Stimulated activated naive CD8-positive, alpha-beta T cell treated with anti-CD3 and anti-CD28 coated beads, Interleukin-15, Interleukin-2, amounts not matched to agents 100 ng/mL and 50 ng/mL, for 24 hours (primary cell): ENCODE measurements around the gene FCHO1.
A peak's percentile ranks its signal among the peaks of the same experiment; 100 is the strongest.
"Not testable (repeated sequence)": the region's sequence is repeated elsewhere in the genome, so short reads cannot be mapped to it uniquely, and the experiment has no call there.

Experiments used
- H3K27ac Mint-ChIP-seq: one replicate; pipeline ENCODE4 v1.8.0; 2021; ENCODE audit warnings: mild to moderate bottlenecking, mixed read lengths
- H3K27me3 Mint-ChIP-seq: one replicate; pipeline ENCODE4 v1.8.0; 2021; ENCODE audit warnings: mixed read lengths
- H3K36me3 Mint-ChIP-seq: one replicate; pipeline ENCODE4 v1.8.0; 2021; ENCODE audit warnings: low read depth, mixed read lengths
- H3K4me1 Mint-ChIP-seq: one replicate; pipeline ENCODE4 v1.8.0; 2021; ENCODE audit warnings: low read depth, mixed read lengths
- H3K4me3 Mint-ChIP-seq: one replicate; pipeline ENCODE4 v1.8.0; 2021; ENCODE audit warnings: mild to moderate bottlenecking, mixed read lengths
- H3K9me3 Mint-ChIP-seq: one replicate; pipeline ENCODE4 v1.8.0; 2021; ENCODE audit warnings: mixed read lengths

The FCHO1 gene

DNA sequence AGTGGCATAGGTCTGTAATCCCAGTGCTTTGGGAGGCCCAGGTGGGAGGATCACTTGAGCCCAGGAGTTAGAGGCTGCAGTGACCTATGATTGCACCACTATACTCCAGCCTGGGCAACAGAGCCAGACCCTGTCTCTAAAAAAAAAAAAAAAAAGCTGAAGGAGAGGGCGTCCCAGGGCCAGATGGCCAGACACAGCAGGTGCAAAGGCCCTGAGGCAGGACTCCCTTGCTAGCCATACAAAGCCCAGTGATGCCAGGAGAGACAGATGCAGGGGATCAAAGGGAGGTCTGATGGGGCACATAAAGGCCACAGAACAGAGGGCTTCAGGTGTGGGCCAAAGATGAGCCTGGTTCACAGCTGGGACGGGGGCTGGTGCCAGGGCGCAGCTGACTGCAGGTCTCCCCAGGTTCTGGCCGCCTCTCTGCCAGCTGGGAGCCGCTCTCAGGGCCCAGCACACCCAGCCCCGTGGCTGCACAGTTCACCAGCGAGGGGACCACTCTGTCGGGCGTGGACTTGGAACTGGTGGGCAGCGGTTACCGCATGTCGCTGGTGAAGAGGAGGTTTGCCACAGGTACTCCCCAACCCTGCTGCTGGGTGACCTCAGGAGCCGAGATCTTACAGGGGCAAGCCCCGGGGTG is 36.1 kb downstream of the FCHO1 start:
- H3K4me3 Mint-ChIP-seq: no peak overlapping the region
- H3K4me1 Mint-ChIP-seq: peaks cover 8% of the 10 kb centered on the region
- H3K36me3 Mint-ChIP-seq: peaks cover 26% of the 10 kb centered on the region
- H3K9me3 Mint-ChIP-seq: no peaks in the 10 kb centered on the region
- H3K27ac Mint-ChIP-seq: no peak overlapping the region
- H3K27me3 Mint-ChIP-seq: no peaks in the 10 kb centered on the region

DNA sequence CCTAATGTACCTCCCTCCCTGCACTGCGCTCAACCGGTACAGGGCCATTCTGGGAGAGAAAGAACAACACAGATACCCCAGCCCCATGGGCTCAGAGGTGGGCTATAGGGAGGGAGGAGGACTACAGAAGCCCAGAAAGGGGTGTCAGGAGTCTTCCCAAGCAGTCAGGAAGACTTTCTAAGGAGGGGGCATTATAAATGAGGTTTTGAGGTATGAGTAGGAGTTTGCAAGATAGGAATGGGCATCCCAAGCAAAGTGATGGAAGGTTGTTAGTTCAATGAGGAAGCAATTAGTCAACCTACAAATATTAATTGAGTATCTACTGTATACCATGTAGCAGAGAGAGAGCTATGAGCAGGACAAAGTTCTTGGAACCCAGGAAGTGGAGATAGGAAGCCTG is 37.4 kb downstream of the FCHO1 start:
- Mint-ChIP-seq H3K27me3 (no peaks in the 10 kb centered on the region), H3K4me1 (peaks cover 13% of the 10 kb centered on the region), H3K4me3 (no peak overlapping the region), H3K36me3 (peaks cover 24% of the 10 kb centered on the region), H3K27ac (no peak overlapping the region), H3K9me3 (no peaks in the 10 kb centered on the region)

DNA sequence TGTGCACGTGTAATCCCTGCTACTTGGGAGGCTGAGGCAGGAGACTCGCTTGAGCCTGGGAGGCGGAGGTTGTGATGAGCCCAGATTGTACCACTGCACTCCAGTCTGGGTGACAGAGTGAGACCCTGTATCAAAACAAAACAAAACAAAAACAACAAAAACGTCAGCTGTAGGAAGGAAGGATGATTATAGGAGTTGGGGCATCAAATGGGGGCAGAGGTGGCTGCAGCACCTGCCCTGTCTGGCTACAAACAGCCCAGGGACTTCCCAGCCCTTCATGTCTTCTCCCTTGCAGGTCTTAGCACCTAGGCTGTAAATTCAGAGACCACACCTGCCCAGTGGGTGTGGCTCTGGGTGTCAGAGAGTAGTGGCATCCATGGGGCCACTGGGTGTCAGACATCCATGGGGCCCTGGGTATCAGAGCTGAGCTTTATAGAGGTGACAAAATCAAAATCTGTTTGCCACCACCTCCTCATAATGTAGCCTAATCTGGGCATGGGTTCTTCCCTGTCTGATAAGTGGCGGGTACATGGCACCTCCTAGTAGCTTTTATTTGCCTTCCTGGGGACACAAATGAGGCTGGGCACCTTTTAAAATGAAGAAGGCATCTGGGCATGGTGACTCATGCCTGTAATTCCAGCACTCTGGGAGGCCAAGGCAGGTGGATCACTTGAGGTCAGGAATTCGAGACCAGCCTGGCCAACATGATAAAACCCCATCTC is 38.9 kb downstream of the FCHO1 start:
- Mint-ChIP-seq H3K36me3 (peaks cover 13% of the 10 kb centered on the region), H3K27ac (no peak overlapping the region), H3K27me3 (peaks cover 9% of the 10 kb centered on the region), H3K4me3 (no peak overlapping the region), H3K4me1 (peaks cover 18% of the 10 kb centered on the region), H3K9me3 (no peaks in the 10 kb centered on the region)

DNA sequence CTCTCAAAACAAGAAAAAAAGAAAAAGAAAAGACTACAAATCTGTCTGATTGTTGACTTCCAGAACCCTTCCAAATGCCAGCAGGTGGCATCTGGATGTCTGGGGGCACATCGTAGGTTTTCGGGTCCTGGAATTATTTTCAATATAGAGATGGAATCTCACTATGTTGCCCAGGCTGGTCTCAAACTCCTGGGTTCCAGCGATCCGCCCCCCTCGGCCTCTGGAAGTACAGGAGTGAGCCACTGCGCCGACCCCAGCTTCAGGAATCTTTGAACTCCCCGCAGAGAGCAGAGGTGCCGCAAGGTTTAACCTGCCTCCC is 43.1 kb downstream of the FCHO1 start:
- H3K9me3 Mint-ChIP-seq: no peaks in the 10 kb centered on the region
- H3K4me1 Mint-ChIP-seq: peaks cover 46% of the 10 kb centered on the region
- no peak overlapping the region for H3K27ac Mint-ChIP-seq
- H3K27me3 Mint-ChIP-seq: peaks cover 9% of the 10 kb centered on the region
- no peaks in the 10 kb centered on the region for H3K36me3 Mint-ChIP-seq
- H3K4me3 Mint-ChIP-seq: peak overlapping the region; percentile 26

DNA sequence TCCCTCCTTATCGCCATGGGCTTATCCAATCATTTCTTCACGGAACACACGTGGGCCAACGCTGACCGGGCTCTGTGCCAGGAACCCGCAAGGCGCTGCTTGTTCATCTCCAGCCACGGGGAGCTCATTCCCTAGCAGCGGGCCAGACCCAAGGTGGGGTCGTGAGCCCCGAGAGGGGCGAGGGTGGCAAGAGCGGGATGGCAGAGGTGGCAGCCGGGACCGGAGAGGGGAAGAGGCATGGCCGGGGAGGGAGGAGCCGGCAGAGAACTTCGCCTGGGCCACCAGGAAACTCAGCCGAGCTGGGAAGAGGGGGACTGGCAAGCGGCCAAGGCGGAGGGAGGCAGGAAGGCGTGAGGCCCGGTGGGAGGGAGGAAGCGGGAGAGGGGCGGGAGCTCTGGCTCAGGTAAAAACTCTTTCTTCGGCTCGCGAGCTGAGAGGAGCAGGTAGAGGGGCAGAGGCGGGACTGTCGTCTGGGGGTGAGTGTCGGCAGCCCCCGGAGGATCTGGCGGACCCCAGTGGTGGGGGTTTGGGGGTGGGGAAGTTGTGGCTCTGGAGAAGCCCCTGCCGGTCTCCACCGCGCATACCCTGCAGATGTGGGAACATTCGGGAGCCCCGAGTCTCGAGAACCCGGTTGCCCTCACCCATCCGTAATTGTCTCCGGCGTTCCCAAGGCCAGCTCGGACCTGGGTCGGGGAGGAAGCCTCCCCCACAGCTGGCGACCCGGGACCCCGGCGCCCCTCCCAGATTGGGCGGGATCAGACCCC is 43.6 kb downstream of the FCHO1 start, which contains the start of gene B3GNT3:
Gene B3GNT3 (plus strand): TSS at position 408 of the 764 bp plus-strand sequence. CDS start 12,670 bp downstream, outside the sequence.
- Mint-ChIP-seq H3K4me1 (peaks cover 46% of the 10 kb centered on the region), H3K27ac (no peak within 1 kb of the TSS), H3K4me3 (peak within 1 kb of the TSS; percentile 26)

DNA sequence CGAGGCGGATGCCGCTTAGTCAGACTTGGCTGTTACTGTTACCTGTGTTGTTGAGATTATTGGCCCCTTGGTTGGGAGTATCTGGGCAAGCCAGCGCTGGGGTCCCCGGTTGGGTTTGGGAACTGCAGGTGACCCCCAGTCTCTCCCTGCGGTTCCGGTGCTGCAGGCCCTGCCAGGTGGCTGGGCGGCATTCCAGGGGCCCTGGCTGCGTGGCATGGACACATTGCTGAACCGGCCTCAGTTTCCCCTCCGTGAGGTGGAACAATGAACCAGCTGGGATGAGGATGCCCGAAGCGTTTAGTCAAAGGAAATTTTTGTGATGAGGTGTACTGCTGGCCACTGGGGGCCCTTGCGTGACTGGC is 44.2 kb downstream of the FCHO1 start:
- peaks cover 46% of the 10 kb centered on the region for H3K4me1 Mint-ChIP-seq
- peaks cover 9% of the 10 kb centered on the region for H3K27me3 Mint-ChIP-seq
- no peaks in the 10 kb centered on the region for H3K36me3 Mint-ChIP-seq
- H3K27ac Mint-ChIP-seq: no peak overlapping the region
- no peak overlapping the region for H3K4me3 Mint-ChIP-seq
- no peaks in the 10 kb centered on the region for H3K9me3 Mint-ChIP-seq

More for the DNA sequence above, 43.6 kb downstream of the FCHO1 start, which contains the start of gene B3GNT3:
- no peaks in the 10 kb centered on the region for H3K9me3 Mint-ChIP-seq
- H3K27me3 Mint-ChIP-seq: peaks cover 9% of the 10 kb centered on the region
- H3K36me3 Mint-ChIP-seq: no peaks in the 10 kb centered on the region

DNA sequence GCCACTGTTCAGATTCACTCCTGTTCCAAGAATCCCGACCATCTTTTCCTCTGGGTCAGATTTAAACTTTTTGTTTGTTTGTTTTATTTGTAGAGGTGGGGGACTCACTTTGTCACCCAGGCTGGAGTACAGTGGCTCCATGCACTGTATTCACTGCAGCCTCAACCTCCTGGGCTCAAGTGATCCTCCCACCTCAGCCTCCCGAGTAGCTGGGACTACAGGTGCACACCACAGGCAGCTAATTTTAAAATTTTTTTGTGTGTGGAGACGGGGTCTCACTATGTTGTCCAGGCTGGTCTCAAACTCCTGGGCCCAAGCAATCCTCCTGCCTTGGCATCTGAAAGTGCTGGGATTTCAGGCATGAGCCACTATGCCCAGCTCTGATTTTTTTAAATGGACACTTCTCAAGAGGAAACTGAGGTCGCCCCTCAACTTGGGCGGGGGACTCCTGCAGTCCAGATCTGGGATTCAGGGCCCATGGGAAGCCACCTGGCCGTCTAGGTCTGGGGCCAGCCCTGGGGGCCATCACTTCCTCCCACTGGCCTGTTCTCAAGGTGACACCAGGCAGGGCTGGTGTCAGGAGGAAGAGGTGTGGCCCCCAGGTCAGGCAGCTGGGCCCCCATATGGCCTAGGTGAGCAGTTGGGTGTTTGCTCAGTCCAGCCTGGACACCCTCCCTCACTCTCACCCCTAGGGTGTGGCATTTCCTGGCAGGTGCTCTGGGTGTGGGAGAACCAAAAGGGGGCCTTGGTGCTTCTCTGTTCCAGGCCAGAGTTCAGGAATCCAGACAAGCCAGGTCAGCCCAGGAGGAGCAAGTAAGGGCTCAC is 44.9 kb downstream of the FCHO1 start:
- no peaks in the 10 kb centered on the region for H3K9me3 Mint-ChIP-seq
- no peak overlapping the region for H3K4me3 Mint-ChIP-seq
- no peak overlapping the region for H3K27ac Mint-ChIP-seq
- H3K4me1 Mint-ChIP-seq: peaks cover 46% of the 10 kb centered on the region
- no peaks in the 10 kb centered on the region for H3K36me3 Mint-ChIP-seq
- H3K27me3 Mint-ChIP-seq: peaks cover 9% of the 10 kb centered on the region

DNA sequence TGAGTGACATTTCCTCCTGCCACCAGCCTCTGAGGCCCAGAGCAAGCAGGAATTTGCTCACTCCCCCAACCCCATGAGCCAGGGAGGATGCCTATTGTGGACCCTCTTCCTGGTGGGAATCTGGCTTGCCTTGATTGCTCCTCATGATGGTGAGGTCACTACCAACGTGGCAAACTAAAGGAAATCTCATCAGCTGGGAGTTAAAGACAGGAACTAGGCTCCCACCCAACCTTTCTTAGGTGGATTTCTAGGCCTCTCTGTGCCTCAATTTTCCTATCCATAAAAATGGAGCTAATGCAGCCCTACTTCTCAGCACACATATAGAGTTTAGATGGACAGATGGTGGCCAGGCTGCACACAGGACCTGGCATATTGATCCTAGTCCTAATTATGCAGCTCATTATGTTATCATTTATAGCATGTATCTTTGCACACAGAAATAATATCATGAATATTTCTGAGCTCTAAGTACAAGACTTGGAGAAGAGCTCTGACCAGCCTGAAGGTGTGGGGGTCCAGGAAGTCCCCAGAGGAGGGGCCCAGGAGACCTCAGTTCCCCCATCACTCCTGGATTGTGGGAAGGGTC is 45.7 kb downstream of the FCHO1 start:
- Mint-ChIP-seq H3K36me3 (no peaks in the 10 kb centered on the region), H3K27ac (peak overlapping the region; percentile 85), H3K4me1 (peaks cover 39% of the 10 kb centered on the region), H3K4me3 (peak overlapping the region; percentile 30), H3K9me3 (no peaks in the 10 kb centered on the region), H3K27me3 (peaks cover 9% of the 10 kb centered on the region)

DNA sequence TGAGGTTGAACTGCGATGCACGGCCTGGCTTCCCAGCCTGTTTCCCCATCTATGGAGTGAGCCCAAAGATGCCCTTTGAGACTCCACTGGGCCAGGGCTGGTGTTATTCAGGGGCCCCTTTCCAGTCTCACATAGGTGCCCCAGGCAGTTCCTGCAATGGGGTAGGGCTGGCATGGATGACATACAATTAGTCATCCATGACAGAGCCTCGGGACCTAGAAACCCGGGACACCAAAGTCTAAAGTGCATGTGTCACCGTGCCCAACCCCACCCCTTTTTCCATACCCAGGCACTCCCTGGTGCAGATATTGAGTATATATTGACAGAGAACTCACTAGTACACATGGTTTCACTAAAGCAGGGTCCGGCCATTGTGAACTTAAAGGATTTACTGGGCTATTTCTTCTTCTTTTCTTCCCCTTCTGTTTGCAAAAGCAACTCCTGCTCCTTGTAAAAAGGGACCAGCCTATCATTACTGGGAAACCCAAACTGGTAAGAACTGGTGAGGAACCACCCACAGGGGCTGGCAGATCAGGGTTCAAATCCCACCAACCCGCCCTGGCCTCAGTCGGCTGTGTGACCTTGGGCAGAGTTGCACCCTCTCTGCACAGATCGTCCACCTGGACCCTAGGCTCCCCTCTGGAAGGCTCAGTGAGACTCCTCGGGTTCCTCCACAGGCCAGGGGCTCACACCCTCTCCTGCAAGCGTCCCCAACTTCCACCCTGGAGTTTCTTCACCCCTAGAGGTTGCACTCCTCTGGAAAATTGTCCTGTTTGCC is 46.3 kb downstream of the FCHO1 start:
- Mint-ChIP-seq H3K4me1 (peaks cover 41% of the 10 kb centered on the region), H3K27me3 (peaks cover 12% of the 10 kb centered on the region), H3K27ac (peak overlapping the region; percentile 85), H3K36me3 (no peaks in the 10 kb centered on the region), H3K9me3 (no peaks in the 10 kb centered on the region), H3K4me3 (peak overlapping the region; percentile 30)

DNA sequence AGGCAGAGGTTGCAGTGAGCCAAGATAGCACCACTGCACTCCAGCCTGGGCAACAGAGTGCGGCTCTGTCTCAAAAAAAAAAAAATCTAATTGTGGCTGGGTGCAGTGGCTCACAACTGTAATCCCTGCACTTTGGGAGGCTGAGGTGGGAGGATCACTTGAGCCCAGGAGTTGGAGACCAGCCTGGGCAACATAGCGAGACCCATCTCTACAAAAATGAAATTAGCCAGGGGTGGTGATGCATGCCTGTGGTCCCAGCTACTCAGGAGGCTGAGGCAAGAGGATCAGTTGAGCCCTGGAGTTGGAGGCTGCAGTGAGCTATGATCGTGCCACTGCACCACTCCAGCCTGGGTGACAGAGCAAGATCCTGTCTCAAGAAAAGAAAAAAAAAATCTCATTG is 47.3 kb downstream of the FCHO1 start:
- H3K36me3 Mint-ChIP-seq, H3K27ac Mint-ChIP-seq: not testable (repeated sequence)
- H3K4me1 Mint-ChIP-seq: peaks cover 45% of the 10 kb centered on the region

DNA sequence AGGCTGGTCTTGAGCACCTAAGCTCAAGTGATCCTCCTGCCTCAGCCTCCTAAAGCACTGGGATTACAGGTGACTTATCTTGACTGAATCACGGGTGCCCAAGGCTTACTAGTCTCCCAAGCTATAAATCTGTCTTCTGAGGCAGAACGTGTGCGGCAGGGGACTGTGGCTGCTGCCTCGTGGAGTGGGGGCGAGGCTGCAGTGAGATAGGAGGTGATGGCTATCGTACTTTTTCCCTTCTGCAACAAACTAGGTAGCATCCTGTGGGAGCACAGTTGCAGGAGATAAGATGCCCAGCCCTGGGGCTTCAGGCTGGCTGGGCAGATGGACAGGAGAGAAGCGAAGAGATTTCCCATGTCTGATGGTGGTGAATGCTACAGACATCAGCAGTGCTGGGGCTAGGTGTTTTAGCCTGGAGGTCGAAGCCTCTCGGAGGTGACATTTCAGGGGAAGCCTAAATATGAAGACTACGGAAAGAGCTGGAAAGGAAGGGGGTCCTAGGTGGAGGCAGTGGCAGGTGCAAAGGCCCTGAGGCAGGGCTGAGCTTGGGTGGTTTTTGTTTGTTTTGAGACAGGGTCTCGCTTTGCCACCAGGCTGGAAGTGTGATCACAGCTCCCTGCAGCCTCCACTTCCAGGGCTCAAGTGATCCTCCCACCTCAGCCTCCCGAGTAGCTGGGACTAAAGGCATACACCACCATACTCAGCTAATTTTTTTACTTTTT is 51.0 kb downstream of the FCHO1 start:
- Mint-ChIP-seq H3K27ac (no peak overlapping the region), H3K4me3 (no peak overlapping the region), H3K36me3 (no peaks in the 10 kb centered on the region), H3K27me3 (peaks cover 3% of the 10 kb centered on the region), H3K4me1 (peaks cover 27% of the 10 kb centered on the region), H3K9me3 (no peaks in the 10 kb centered on the region)

More for the DNA sequence above, 47.3 kb downstream of the FCHO1 start:
- not testable (repeated sequence) for H3K9me3 Mint-ChIP-seq, H3K4me3 Mint-ChIP-seq
- H3K27me3 Mint-ChIP-seq: peaks cover 12% of the 10 kb centered on the region

DNA sequence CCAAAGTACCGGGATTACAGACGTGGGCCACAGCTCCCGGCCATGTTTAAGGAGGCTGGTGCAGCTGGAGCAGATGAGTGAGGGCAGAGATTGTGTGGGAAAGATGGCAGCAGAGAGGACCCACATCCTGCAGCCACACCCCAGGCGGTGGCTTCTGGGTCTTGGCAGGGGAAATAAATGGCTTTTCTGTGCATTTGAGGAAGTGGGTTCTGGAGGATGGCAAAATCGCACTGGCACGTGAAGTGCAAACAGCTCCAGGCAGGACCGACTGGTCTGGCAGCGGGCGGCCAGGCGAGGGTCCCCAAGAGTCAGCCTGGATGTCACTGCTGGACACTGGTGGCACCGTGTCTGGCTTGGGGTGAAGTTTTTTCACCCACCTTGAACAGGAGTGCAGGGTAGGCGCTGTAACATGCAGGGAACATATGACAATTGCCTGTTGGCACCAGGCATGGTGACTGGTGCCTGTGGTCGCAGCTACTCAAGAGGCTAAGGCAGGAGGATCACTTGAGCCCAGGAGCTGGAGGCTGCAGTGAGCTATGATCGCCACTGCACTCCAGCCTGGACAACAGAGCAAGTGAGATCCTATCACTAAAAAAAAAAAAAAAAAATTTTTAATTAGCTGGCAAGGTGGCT is 52.1 kb downstream of the FCHO1 start:
- Mint-ChIP-seq H3K27me3 (peaks cover 3% of the 10 kb centered on the region), H3K4me1 (peaks cover 24% of the 10 kb centered on the region), H3K27ac (peak overlapping the region; percentile 38), H3K9me3 (no peaks in the 10 kb centered on the region), H3K4me3 (no peak overlapping the region), H3K36me3 (no peaks in the 10 kb centered on the region)

DNA sequence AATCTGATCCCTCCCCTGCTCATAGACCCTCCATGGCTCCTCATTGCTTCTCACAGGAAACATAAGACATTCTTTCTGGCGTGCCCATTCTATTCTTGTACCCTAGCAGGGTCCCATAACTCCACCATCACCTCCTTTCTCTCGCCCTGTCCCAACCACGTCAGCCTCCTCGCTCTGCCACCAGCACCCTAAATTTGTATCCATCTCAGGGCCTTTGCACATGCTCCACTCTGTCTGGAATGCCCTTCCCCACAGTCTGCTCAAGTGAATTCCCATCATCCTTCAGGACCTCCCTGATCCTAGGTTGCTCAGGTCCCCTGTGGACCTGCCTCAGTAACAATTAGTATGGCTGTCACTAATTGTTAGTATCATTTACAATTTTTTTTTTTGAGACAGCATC is 54.1 kb downstream of the FCHO1 start:
- no peak overlapping the region for H3K4me3 Mint-ChIP-seq
- no peak overlapping the region for H3K27ac Mint-ChIP-seq
- H3K4me1 Mint-ChIP-seq: peaks cover 24% of the 10 kb centered on the region
- no peaks in the 10 kb centered on the region for H3K9me3 Mint-ChIP-seq
- no peaks in the 10 kb centered on the region for H3K36me3 Mint-ChIP-seq
- peaks cover 3% of the 10 kb centered on the region for H3K27me3 Mint-ChIP-seq
